HG03565 (cell line): Measurements from ENCODE around the gene PRKAR2A.
"Not testable (repeated sequence)": the region's sequence is repeated elsewhere in the genome, so short reads cannot be mapped to it uniquely, and the experiment has no call there.

Experiments
- ATAC-seq: cut with Tn5 transposase; IDR thresholded peaks from one replicate; pipeline ENCODE4 v1.9.1; 2021; ENCODE audit warnings: mild to moderate bottlenecking, moderate library complexity; ENCODE audit not compliant: unreplicated experiment

The PRKAR2A gene

DNA sequence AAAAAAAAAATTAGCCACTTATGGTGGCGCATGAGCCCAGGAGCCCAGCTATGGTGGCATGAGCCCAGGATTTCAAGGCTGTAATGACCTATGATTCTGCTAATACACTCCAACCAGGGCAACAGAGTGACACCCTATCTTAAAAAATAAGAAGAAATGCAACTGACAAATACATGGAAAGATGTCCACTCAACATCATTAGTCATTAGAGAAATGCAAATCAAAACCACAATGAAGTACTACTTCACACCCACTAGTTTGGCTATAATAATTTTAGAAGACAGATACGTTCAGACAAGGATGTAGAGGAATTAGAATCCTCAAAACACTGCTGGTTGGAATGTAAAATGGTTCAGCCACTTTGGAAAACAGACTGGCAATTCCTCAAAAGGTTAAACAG lies 10.5 kb downstream of the PRKAR2A start:
- no peak for ATAC-seq

DNA sequence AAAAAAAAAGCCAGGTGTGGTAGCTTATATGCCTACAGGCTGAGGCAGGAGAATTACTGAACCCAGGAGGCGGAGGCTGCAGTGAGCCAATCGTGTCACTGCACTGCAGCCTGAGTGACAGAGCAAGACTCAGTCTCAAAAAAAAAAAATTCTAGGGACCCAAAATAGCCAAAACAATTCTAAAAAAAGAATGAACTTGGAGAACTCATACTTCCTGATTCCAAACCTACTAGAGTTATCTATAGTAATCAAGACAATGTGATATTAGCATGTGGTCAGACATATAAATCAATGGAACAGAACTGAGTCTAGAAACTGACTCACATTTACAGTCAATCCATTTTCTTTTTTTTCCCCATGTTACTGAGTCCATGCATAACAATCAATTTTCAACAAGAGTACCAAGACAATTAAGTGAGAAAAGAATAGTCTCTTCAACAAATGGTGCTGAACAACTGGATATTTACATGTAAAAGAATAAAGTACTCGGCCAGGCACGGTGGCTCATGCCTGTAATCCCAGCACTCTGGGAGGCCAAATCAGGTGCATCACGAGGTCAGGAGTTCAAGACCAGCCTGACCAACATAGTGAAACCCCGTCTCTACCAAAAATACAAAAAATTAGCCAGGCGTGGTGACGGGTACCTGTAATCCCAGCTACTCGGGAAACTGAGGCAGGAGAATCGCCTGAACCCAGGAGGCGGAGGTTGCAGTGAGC lies 11.9 kb downstream of the PRKAR2A start:
- ATAC-seq, result no peak

DNA sequence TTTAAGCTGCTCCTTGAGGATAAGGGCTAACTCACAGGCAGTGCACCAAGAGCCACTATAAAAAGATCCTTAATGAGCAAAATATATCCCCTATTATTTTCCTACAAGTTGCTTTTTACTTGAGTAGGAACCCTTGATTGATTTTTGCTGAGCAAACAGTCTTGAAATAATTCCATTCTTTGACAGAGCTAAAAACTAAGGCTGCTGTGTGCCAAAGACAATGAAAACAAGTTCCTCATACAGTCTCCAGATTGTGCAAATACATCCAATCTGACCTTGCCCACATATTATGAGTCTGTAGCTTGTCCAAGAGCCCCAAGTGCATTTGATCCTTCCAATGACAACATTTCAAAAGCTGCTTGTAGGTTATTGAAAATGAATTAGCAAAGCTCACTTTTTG lies 15.0 kb downstream of the PRKAR2A start:
- ATAC-seq, result no peak

DNA sequence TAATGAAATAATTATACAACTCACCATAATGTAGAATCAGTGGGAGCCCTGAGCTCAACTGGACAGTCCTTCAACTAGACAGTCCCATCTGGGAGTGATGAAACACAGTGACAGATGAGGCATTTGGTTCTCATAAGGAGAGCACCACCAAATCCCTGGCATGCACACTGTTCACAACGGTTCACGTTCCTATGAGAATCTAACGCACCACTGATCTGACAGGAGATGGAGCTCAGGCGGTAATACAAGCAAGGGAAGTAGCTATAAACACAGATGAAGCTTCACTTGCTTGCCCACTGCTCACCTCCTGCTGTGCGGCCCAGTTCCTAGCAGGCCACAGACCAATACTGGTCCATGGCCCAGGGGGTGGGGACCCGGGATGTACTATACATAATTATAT lies 17.0 kb downstream of the PRKAR2A start:
- ATAC-seq, result no peak

DNA sequence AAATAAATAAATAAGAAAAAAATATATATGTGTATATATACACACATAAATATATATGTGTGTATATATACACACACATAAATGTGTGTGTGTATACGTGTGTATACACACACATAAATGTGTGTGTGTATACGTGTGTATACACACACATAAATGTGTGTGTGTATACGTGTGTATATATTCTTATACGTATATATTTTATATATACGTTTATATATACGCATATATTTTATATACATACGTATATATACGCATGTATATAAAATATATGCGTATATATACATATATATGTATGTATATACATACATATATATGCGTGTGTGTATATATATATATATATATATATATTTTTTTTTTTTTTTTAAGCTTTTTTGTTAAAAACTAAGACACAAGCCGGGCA lies 18.1 kb downstream of the PRKAR2A start:
- not testable (repeated sequence) for ATAC-seq

DNA sequence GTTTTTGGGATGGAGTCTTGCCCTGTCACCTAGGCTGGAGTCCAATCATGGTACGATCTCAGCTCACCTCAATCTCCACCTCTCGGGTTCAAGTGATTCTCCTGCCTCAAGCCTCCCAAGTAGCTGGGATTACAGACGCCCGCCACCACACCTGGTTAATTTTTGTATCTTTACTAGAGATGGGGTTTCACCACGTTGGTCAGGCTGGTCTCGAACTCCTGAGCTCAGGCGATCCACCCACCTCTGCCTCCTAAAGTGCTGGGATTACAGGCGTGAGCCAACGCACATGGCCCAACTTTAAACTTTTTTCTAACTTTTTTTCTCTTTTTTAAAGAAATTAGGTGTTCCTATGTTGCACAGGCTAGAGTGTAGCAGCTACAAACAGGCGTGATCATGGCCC lies 19.8 kb downstream of the PRKAR2A start:
- not testable (repeated sequence) for ATAC-seq

DNA sequence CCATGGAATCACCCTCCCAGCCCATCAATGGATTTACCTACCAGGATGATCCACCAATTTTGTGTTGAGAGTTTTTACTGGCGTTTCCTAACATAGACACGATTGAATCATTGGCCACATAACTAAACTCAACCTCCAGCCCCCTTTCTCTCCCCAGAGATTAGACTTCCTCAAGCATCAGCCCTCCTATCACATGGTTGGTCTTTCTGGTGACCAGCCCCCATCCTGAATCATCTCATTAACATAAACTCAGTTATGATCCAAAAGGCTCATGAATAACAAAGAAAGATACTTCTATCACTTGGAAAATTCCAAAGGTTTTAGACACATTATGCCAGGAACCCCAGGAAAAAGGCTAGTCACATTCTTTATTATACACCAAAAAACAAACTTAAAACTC lies 21.2 kb downstream of the PRKAR2A start:
- no peak for ATAC-seq

GRCh38 chr3:48820612-48821324 lies 26.9 kb downstream of the PRKAR2A start:
- ATAC-seq, result no peak

GRCh38 chr3:48819234-48820221 lies 28.1 kb downstream of the PRKAR2A start:
- no peak for ATAC-seq

GRCh38 chr3:48811524-48811923 lies 36.1 kb downstream of the PRKAR2A start:
- ATAC-seq, result no peak

- no peak for ATAC-seq
Measured at GRCh38 chr3:48804930-48805329, 42.7 kb downstream of the PRKAR2A start.

- ATAC-seq, result not testable (repeated sequence)
Measured at GRCh38 chr3:48800831-48801230, 46.8 kb downstream of the PRKAR2A start.

- ATAC-seq, result no peak
Measured at GRCh38 chr3:48798998-48799397, 48.7 kb downstream of the PRKAR2A start.

DNA sequence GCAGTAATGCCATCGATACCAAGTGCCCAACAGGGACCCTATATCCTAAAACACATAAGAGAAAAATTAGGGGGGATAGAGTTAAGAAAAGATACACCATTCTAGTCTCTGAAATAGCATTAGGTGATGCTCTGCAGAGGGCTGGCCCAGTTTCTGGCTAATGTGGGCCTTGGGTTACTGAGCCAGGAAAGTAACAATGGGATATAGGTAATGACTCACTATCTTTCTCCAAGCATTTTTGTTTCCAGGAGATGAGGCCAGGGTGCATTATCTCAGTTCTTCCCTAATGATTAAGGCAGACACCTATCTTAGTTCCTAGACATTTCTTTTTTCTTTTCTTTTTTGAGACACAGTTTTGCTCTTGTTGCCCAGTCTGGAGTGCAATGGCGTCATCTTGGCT lies 50.0 kb downstream of the PRKAR2A start:
- ATAC-seq, result no peak

DNA sequence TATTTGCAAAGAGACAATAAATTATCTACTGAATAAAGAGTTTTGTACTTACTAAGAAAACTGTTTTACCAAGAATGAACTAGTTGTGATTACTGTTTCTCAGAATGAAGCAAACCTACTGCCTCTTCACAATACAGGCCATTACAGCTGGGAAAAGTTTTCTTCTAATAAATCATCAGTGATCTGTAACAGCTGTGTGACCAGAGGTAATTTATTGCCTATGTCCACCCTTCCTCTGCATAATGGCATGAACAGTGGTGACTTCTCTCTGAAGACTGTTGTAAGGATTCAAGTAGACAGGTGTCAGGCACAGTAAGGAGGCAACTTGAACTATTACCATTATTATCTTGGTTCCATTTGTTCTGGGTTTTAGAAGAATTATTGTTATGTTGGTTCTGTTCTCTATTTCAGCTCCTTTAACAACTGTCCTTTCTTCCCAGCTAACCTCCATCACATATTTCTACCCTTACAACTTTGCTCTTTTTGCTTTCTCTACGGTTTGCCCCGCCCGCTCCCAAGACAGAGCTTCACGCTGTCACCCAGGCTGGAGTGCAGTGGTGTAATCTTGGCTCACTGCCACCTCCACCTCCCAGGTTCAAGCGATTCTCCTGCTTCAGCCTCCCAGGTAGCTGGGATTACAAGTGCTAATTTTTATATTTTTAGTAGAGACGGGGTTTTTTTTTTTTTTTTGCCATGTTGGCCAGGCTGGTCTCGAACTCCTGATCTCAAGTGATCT lies 51.5 kb downstream of the PRKAR2A start:
- no peak for ATAC-seq

DNA sequence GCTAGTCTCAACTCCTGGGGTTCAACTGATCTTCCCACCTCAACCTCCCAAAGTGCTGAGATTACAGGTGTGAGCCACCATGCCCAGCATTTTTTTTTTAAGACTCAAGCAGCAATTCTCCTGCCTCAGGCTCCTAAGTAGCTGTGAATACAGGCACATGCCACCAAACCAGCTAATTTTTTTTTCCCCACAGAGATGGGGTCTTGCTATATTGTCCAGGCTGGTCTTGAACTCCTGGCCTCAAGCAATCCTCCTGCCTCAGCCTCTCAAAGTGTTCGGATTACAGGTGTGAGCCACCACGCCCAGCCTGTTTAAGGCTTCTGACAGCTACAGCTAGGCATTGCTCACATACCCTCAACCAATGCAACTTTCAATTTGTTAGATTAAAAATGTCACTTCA lies 54.2 kb downstream of the PRKAR2A start:
- not testable (repeated sequence) for ATAC-seq

- ATAC-seq, result no peak
Measured at GRCh38 chr3:48789665-48790064, 58.0 kb downstream of the PRKAR2A start.

DNA sequence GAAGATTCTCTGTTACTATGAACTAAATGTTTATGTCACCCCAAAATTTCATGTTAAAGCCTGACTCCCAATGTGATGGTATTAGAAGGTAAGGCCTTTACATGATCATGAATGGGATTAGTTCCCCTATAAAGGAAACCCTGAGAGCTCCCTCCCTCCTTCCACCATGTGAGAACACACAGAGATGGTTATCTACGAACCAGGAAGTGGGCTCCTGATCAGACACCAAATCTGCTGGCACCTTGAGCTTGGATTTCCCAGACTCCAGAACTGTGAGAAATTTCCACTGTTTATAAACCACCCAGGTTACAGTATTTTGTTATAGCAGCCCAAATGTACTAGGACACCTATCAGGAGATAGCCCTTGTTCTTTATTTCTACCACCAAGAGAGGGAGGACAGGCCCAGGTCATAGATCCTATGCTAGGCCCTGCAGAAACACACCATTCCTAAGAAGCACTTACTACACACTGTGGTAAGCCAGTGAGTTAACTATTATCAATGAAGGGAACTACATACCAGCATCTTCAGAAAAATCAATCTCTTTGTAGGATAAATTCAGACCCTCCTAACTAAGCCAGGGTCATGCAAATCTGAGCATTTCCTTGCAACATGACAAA lies 59.0 kb downstream of the PRKAR2A start:
- ATAC-seq, result no peak

DNA sequence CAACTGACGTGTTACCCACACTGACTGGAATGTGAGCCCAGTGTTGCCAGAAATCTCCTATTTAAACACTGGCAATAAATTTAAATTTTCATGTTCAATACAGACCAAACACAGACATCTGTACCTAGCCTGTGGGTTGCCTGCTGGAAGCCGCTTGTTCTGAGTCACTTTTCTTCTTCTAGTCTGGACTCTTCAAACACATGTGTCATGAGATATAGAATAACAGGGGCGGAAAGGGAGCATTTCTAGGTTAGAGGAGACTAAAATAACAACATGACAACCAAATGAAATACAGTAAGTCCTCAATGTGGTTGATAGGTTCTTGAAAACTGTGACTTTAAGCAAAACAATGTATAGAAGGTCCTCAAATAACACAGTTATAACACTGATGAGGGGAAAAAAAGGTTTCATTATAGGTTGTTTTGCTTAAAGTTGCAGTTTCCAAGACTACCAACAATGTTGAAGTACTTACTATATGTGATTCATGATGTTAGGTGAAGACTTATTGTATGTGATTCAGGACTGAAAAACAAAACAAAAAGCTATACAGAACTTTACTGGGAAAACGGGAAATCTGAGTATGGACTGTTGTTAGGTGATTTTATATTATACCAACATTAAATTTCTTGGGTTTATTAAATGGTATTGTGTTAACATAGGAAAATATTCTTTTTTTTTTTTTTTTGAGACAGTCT lies 63.1 kb downstream of the PRKAR2A start:
- no peak for ATAC-seq

DNA sequence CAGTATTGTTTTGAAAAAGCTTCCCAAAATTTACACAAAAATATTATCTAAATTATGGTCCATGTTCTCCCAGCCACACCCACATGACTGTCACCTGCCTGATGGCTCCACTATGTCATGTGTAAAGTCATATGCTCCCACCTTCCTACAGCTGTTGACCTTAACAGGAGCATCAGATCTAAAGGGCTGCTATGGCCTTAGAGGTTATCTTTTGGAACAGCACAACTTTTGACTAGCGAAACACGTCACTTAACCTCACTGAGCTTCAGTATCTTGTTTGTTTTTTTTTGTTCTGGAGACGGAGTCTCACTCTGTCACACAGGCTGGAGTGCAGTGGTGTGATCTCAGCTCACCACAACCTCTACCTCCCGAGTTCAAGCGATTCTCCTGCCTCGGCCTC lies 64.4 kb downstream of the PRKAR2A start:
- no peak for ATAC-seq
